NCI-H2196 treated with DMSO at 0.1 percent for 48 hours (cell line): Measurements from ENCODE around the gene C12orf43.

ENCODE experiments used
- DNase-seq: peaks from one replicate; lab custom pipeline; 2025; ENCODE audit not compliant: unreplicated experiment; lab: John Stamatoyannopoulos, UW

C12orf43 gene

GRCh38 chr12:121033625-121034349, 17.5 kb upstream of the C12orf43 start:
- DNase-seq: no peak

GRCh38 chr12:121030576-121031212, 14.4 kb upstream of the C12orf43 start:
- no peak for DNase-seq

- no peak for DNase-seq
Measured at GRCh38 chr12:121026274-121027045, 10.2 kb upstream of the C12orf43 start.

GRCh38 chr12:121025442-121026226, 9.3 kb upstream of the C12orf43 start:
- no peak for DNase-seq

GRCh38 chr12:121023799-121024198, 7.5 kb upstream of the C12orf43 start:
- no peak for DNase-seq

- DNase-seq: no peak
Measured at GRCh38 chr12:121022713-121023112, 6.4 kb upstream of the C12orf43 start.

GRCh38 chr12:121021754-121022153, 5.5 kb upstream of the C12orf43 start:
- no peak for DNase-seq

- no peak for DNase-seq
Measured at GRCh38 chr12:121018860-121019617, 2.8 kb upstream of the C12orf43 start.

GRCh38 chr12:121017966-121018491, 1.7 kb upstream of the C12orf43 start:
- DNase-seq: no peak

GRCh38 chr12:121013715-121014114, 2.6 kb downstream of the C12orf43 start:
- no peak for DNase-seq

- DNase-seq: no peak
Measured at GRCh38 chr12:121011820-121012219, 4.5 kb downstream of the C12orf43 start.

GRCh38 chr12:121010860-121011259, 5.4 kb downstream of the C12orf43 start:
- no peak for DNase-seq

- DNase-seq: peak; percentile 18
Measured at GRCh38 chr12:121009741-121010140, 6.5 kb downstream of the C12orf43 start.

- DNase-seq: no peak
Measured at GRCh38 chr12:121008347-121009098, 7.8 kb downstream of the C12orf43 start.

- DNase-seq: peak; percentile 41
Measured at GRCh38 chr12:121005346-121005815, 10.9 kb downstream of the C12orf43 start.

GRCh38 chr12:121004253-121004815, 12.0 kb downstream of the C12orf43 start:
- DNase-seq: no peak

GRCh38 chr12:121003650-121004049, 12.6 kb downstream of the C12orf43 start:
- DNase-seq: no peak

GRCh38 chr12:121001841-121002483, 14.3 kb downstream of the C12orf43 start:
- no peak for DNase-seq
